H9 (cell line): ENCODE measurements around the gene DOCK11. TPM values are rescaled to one million over a fixed set of nuclear protein-coding genes. Genes with fewer than 3 reads are reported as not detected.

Source experiments
- DNase-seq: peaks from one replicate; pipeline ENCODE4 v3.0.0-alpha.2; 2017
- H2AFZ ChIP-seq: one replicate; pipeline ENCODE4 v1.6.1; 2013; ENCODE audit warnings: mild to moderate bottlenecking, low read length, control low read depth, moderate library complexity
- H2AK5ac ChIP-seq: 2 replicates; pipeline ENCODE4 v1.6.1; 2013; ENCODE audit warnings: low read length, control low read depth, mixed read lengths; ENCODE audit not compliant: insufficient read length
- H2BK120ac ChIP-seq: one replicate; pipeline ENCODE4 v1.6.1; 2013; ENCODE audit warnings: low read depth, mild to moderate bottlenecking, low read length, control low read depth, inconsistent platforms; ENCODE audit not compliant: poor library complexity, severe bottlenecking
- H2BK12ac ChIP-seq: 2 replicates; pipeline ENCODE4 v1.6.1; 2013; ENCODE audit warnings: low read length, control low read depth, mixed read lengths, low read depth; ENCODE audit not compliant: insufficient read length
- H2BK15ac ChIP-seq: 2 replicates; pipeline ENCODE4 v1.6.1; 2013; ENCODE audit warnings: low read depth, low read length, control low read depth
- H2BK20ac ChIP-seq: one replicate; pipeline ENCODE4 v1.6.1; 2013; ENCODE audit warnings: low read depth, mild to moderate bottlenecking, low read length, control low read depth, inconsistent platforms; ENCODE audit not compliant: poor library complexity, severe bottlenecking
- H2BK5ac ChIP-seq: 2 replicates; pipeline ENCODE4 v1.6.1; 2013; ENCODE audit warnings: low read length, control low read depth, mixed read lengths; ENCODE audit not compliant: insufficient read length
- H3K14ac ChIP-seq: 2 replicates; pipeline ENCODE4 v1.6.1; 2013; ENCODE audit warnings: low read length, control low read depth; ENCODE audit not compliant: insufficient read depth
- H3K18ac ChIP-seq: 2 replicates; pipeline ENCODE4 v1.6.1; 2013; ENCODE audit warnings: low read depth, mild to moderate bottlenecking, mixed read lengths, low read length, control low read depth; ENCODE audit not compliant: insufficient read length
- H3K23ac ChIP-seq: 2 replicates; pipeline ENCODE4 v1.6.1; 2013; ENCODE audit warnings: low read length, control low read depth, mixed read lengths, low read depth; ENCODE audit not compliant: insufficient read length
- H3K23me2 ChIP-seq: 2 replicates; pipeline ENCODE4 v1.6.1; 2013; ENCODE audit warnings: low read depth, mild to moderate bottlenecking, mixed read lengths, low read length, control low read depth; ENCODE audit not compliant: insufficient read length, poor library complexity, severe bottlenecking
- H3K27ac ChIP-seq: 2 replicates; pipeline ENCODE4 v1.5.1; 2013; ENCODE audit warnings: low read length, control low read depth, mixed read lengths, low read depth; ENCODE audit not compliant: insufficient read length
- H3K27me3 ChIP-seq: 2 replicates; pipeline ENCODE4 v1.6.1; 2013; ENCODE audit warnings: low read length, control low read depth, inconsistent platforms; ENCODE audit not compliant: insufficient read depth
- H3K4ac ChIP-seq: 2 replicates; pipeline ENCODE4 v1.6.1; 2013; ENCODE audit warnings: low read depth, mild to moderate bottlenecking, control low read depth, inconsistent platforms, low read length, moderate library complexity
- H3K4me1 ChIP-seq: 2 replicates; pipeline ENCODE4 v1.6.1; 2013; ENCODE audit warnings: low read length, control low read depth, inconsistent platforms; ENCODE audit not compliant: insufficient read depth
- H3K4me2 ChIP-seq: 2 replicates; pipeline ENCODE4 v1.6.1; 2013; ENCODE audit warnings: low read length, control low read depth, mixed read lengths; ENCODE audit not compliant: insufficient read length, insufficient read depth
- H3K56ac ChIP-seq: 2 replicates; pipeline ENCODE4 v1.6.1; 2013; ENCODE audit warnings: low read depth, mild to moderate bottlenecking, mixed read lengths, low read length, control low read depth; ENCODE audit not compliant: insufficient read length
- H3K79me1 ChIP-seq: 2 replicates; pipeline ENCODE4 v1.6.1; 2013; ENCODE audit warnings: low read depth, mild to moderate bottlenecking, moderate library complexity, low read length, control low read depth, inconsistent platforms; ENCODE audit not compliant: insufficient read depth, poor library complexity, severe bottlenecking
- H3K79me2 ChIP-seq: 2 replicates; pipeline ENCODE4 v1.6.1; 2013; ENCODE audit warnings: low read length, control low read depth, inconsistent platforms; ENCODE audit not compliant: insufficient read depth
- H3K9ac ChIP-seq: 2 replicates; pipeline ENCODE4 v1.6.1; 2013; ENCODE audit warnings: low read length, control low read depth, mixed read lengths; ENCODE audit not compliant: insufficient read length; ENCODE audit errors: extremely low read depth
- H3K9me3 ChIP-seq: one replicate; pipeline ENCODE4 v1.6.1; 2013; ENCODE audit warnings: low read depth, low read length, inconsistent platforms; ENCODE audit not compliant: control insufficient read depth
- H3T11ph ChIP-seq: one replicate; pipeline ENCODE4 v1.6.1; 2013; ENCODE audit warnings: mild to moderate bottlenecking, low read length, control low read depth, inconsistent platforms
- H4K20me1 ChIP-seq: one replicate; pipeline ENCODE4 v1.6.1; 2013; ENCODE audit not compliant: control insufficient read depth, insufficient read length, insufficient read depth
- H4K5ac ChIP-seq: 2 replicates; pipeline ENCODE4 v1.6.1; 2013; ENCODE audit warnings: low read depth, mild to moderate bottlenecking, mixed read lengths, low read length, control low read depth; ENCODE audit not compliant: insufficient read length
- H4K8ac ChIP-seq: replicated peaks from 2 replicates; pipeline ENCODE4 v1.6.1; 2013; ENCODE audit warnings: low read length, control low read depth, mixed read lengths, low read depth; ENCODE audit not compliant: insufficient read length
- H4K91ac ChIP-seq: 2 replicates; pipeline ENCODE4 v1.6.1; 2013; ENCODE audit warnings: low read depth, mild to moderate bottlenecking, moderate library complexity, mixed read lengths, low read length, control low read depth; ENCODE audit not compliant: insufficient read length
- H3K27ac Mint-ChIP-seq, 3 experiments: 2 replicates in 2 of 3; 3 replicates in 1 of 3; pipeline ENCODE4 v1.8.0; 2020 to 2021; ENCODE audit warnings: mixed read lengths in 3 of 3, mild to moderate bottlenecking in 1 of 3, moderate library complexity in 1 of 3
- H3K27me3 Mint-ChIP-seq: 2 replicates; pipeline ENCODE4 v1.8.0; 2021; ENCODE audit warnings: low read depth, mild to moderate bottlenecking, moderate library complexity, mixed read lengths
- H3K36me3 Mint-ChIP-seq, 3 experiments: 2 replicates in 2 of 3; 3 replicates in 1 of 3; pipeline ENCODE4 v1.8.0; 2020 to 2021; ENCODE audit warnings: low read depth in 3 of 3, mixed read lengths in 3 of 3; ENCODE audit not compliant: insufficient read depth in 1 of 3
- H3K4me1 Mint-ChIP-seq, 2 experiments: 2 replicates each; pipeline ENCODE4 v1.8.0; 2020; ENCODE audit warnings: mixed read lengths in 2 of 2
- H3K4me3 Mint-ChIP-seq, 2 experiments: 2 replicates in 1 of 2; 3 replicates in 1 of 2; pipeline ENCODE4 v1.8.0; 2020 to 2021; ENCODE audit warnings: mild to moderate bottlenecking in 2 of 2, mixed read lengths in 2 of 2, moderate library complexity in 1 of 2
- H3K9me3 Mint-ChIP-seq, 2 experiments: 2 replicates in 1 of 2; 3 replicates in 1 of 2; pipeline ENCODE4 v1.8.0; 2020; ENCODE audit warnings: mild to moderate bottlenecking in 2 of 2, mixed read lengths in 2 of 2, moderate library complexity in 1 of 2
- WGBS: extraction: QIAGEN DNeasy Blood & Tissue Kit; methylation state at CpG from one replicate; pipeline ENCODE4 v1.1.7; 2013; ENCODE audit warnings: missing lambda C conversion rate, low lambda C conversion rate, mixed read lengths; ENCODE audit not compliant: insufficient read length; ENCODE audit errors: extremely low coverage; 5-methylcytosine and 5-hydroxymethylcytosine counted together
- total RNA-seq: library from RNA; stranded (reverse); gene quantifications from 2 replicates; pipeline ENCODE4 v1.2.1, GENCODE V29; 2021
- TF ChIP-seq, protein P1 (sequence below): fragments of 200-600 bp; sonication (generic); conservative IDR thresholded peaks from 3 replicates; pipeline ENCODE4 v1.8.0; 2021; ENCODE audit warnings: antibody characterized with exemption, mild to moderate bottlenecking

DOCK11 gene
- total RNA-seq, 1 experiment from 2014 or later, result 6.2 TPM

GRCh38 chrX:118679290-118679689 lies 183.7 kb downstream of the DOCK11 start:
- H3K23ac ChIP-seq, result no peak overlapping the region
- peaks cover 0 to 40% of the 10 kb centered on the region in 2 experiments; a peak in 1 of 5 replicates for H3K9me3 Mint-ChIP-seq

More at GRCh38 chrX:118679290-118679689, 183.7 kb downstream of the DOCK11 start:
- H3K4me2 ChIP-seq, result no peak overlapping the region
- no CpG with 5 or more reads among the region's 1 CpG for WGBS
- H4K91ac ChIP-seq, result no peak overlapping the region
- no peak overlapping the region for H3K9ac ChIP-seq
- H3K79me2 ChIP-seq, result no peaks in the 10 kb centered on the region
- no peak overlapping the region for H4K8ac ChIP-seq
- Mint-ChIP-seq H3K36me3 (no peaks in the 10 kb centered on the region; a peak in 1 of 7 replicates), H3K27ac (no peak overlapping the region), H3K4me3 (no peak overlapping the region), H3K27me3 (no peaks in the 10 kb centered on the region), H3K4me1 (no peaks in the 10 kb centered on the region)
- no peak overlapping the region for H3K14ac ChIP-seq
- H2BK5ac ChIP-seq, result no peak overlapping the region
- no peak overlapping the region for H2BK120ac ChIP-seq
- H3K9me3 ChIP-seq, result peaks cover 25% of the 10 kb centered on the region
- no peaks in the 10 kb centered on the region for H3K4me1 ChIP-seq
- H2BK12ac ChIP-seq, result no peak overlapping the region
- H3K23me2 ChIP-seq, result no peaks in the 10 kb centered on the region
- no peak overlapping the region for H3K56ac ChIP-seq
- no peaks in the 10 kb centered on the region for H3K79me1 ChIP-seq
- H4K20me1 ChIP-seq, result no peaks in the 10 kb centered on the region
- H2AK5ac ChIP-seq, result no peak overlapping the region
- H2BK15ac ChIP-seq, result no peak overlapping the region
- H4K5ac ChIP-seq, result no peak overlapping the region
- DNase-seq, result no peak
- H2AFZ ChIP-seq, result no peak overlapping the region
- H2BK20ac ChIP-seq, result no peak overlapping the region
- H3T11ph ChIP-seq, result no peak overlapping the region
- TF ChIP-seq, protein P1, sequence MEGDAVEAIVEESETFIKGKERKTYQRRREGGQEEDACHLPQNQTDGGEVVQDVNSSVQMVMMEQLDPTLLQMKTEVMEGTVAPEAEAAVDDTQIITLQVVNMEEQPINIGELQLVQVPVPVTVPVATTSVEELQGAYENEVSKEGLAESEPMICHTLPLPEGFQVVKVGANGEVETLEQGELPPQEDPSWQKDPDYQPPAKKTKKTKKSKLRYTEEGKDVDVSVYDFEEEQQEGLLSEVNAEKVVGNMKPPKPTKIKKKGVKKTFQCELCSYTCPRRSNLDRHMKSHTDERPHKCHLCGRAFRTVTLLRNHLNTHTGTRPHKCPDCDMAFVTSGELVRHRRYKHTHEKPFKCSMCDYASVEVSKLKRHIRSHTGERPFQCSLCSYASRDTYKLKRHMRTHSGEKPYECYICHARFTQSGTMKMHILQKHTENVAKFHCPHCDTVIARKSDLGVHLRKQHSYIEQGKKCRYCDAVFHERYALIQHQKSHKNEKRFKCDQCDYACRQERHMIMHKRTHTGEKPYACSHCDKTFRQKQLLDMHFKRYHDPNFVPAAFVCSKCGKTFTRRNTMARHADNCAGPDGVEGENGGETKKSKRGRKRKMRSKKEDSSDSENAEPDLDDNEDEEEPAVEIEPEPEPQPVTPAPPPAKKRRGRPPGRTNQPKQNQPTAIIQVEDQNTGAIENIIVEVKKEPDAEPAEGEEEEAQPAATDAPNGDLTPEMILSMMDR, result peak; percentile 35; the same call in 2 of the 3 replicates
- H3K4ac ChIP-seq, result no peak overlapping the region
- no peak overlapping the region for H3K27ac ChIP-seq
- no peaks in the 10 kb centered on the region for H3K27me3 ChIP-seq
- H3K18ac ChIP-seq, result no peak overlapping the region
